Upper lobe of left lung (tissue), 6 donors: ENCODE measurements around the gene KIF27. TPM values are rescaled to one million over a fixed set of nuclear protein-coding genes. Genes with fewer than 3 reads are reported as not detected.

Experiments
- ATAC-seq, 2 donors: fragments of 200-7000 bp; cut with Tn5 transposase; one replicate each; pipeline ENCODE4 v1.9.1; 2022; ENCODE audit warnings: mild to moderate bottlenecking in 2 of 2, moderate library complexity in 2 of 2; ENCODE audit not compliant: low FRiP score in 2 of 2
- DNase-seq, 2 donors: peaks; one replicate each; pipeline ENCODE4 v3.0.0-alpha.2; 2019 to 2020
- H3K27ac ChIP-seq, 4 donors: fragments of 200-600 bp; sonication (generic); one replicate each; pipeline ENCODE4 v1.5.1; 2016 to 2019
- H3K27me3 ChIP-seq, 4 donors: fragments of 200-600 bp; sonication (generic); one replicate each; pipeline ENCODE4 v1.5.1; 2017 to 2019
- H3K36me3 ChIP-seq, 4 donors: fragments of 200-600 bp; sonication (generic); one replicate each; pipeline ENCODE4 v1.5.1; 2016 to 2019
- H3K4me1 ChIP-seq, 4 donors: fragments of 200-600 bp; sonication (generic); one replicate each; pipeline ENCODE4 v1.5.1; 2018 to 2019
- H3K4me3 ChIP-seq, 4 donors: fragments of 200-600 bp; sonication (generic); one replicate each; pipeline ENCODE4 v1.5.1; 2017 to 2019; ENCODE audit warnings: mild to moderate bottlenecking in 2 of 4, moderate library complexity in 1 of 4
- H3K9me3 ChIP-seq, 4 donors: fragments of 200-600 bp; sonication (generic); one replicate each; pipeline ENCODE4 v1.5.1; 2018 to 2019
- CTCF ChIP-seq, 6 experiments: fragments of 450-650 bp in 4 of 6; fragments of 200-600 bp in 2 of 6; sonication (generic) in 2 of 6; IDR thresholded peaks; one replicate each; pipeline ENCODE4 v1.5.1; 2016 to 2019; ENCODE audit warnings: antibody characterized with exemption in 6 of 6
- EP300 ChIP-seq, 4 donors: sonication (generic); formaldehyde crosslinking; IDR thresholded peaks; one replicate each; pipeline ENCODE4 v1.5.1; 2017; ENCODE audit warnings: antibody characterized with exemption in 4 of 4, control low read depth in 2 of 4
- POLR2A ChIP-seq, 4 donors: fragments of 450-650 bp; IDR thresholded peaks; one replicate each; pipeline ENCODE4 v1.5.1; 2016 to 2017; ENCODE audit warnings: antibody characterized with exemption in 4 of 4, mild to moderate bottlenecking in 2 of 4
- POLR2AphosphoS5 ChIP-seq, 2 donors: sonication (generic); formaldehyde crosslinking; IDR thresholded peaks; one replicate each; pipeline ENCODE4 v1.5.1; 2017; ENCODE audit warnings: antibody characterized with exemption in 2 of 2
- WGBS, 2 donors: methylation state at CpG; one replicate each; pipeline ENCODE4 v1.1.5; 2017 to 2018; 5-methylcytosine and 5-hydroxymethylcytosine counted together
- total RNA-seq, 6 donors: library from RNA; depleted of rRNA in 4 of 6; stranded (reverse); fragments of >200 nt in 4 of 6; gene quantifications; one replicate each; pipeline versions ENCODE4 v1.1.0 to v1.2.1, GENCODE V29; 2016 to 2021
- donor health status: DM: no; HTN: no; CAD: no; lungs with moderate emphysema.
- donor health status: DM: no; HTN: yes; CAD: no; lungs with severe emphysema.

KIF27 gene
- total RNA-seq, 6 donors from 2014 or later, result 5.3 to 32.5 (median 6.7) TPM

DNA sequence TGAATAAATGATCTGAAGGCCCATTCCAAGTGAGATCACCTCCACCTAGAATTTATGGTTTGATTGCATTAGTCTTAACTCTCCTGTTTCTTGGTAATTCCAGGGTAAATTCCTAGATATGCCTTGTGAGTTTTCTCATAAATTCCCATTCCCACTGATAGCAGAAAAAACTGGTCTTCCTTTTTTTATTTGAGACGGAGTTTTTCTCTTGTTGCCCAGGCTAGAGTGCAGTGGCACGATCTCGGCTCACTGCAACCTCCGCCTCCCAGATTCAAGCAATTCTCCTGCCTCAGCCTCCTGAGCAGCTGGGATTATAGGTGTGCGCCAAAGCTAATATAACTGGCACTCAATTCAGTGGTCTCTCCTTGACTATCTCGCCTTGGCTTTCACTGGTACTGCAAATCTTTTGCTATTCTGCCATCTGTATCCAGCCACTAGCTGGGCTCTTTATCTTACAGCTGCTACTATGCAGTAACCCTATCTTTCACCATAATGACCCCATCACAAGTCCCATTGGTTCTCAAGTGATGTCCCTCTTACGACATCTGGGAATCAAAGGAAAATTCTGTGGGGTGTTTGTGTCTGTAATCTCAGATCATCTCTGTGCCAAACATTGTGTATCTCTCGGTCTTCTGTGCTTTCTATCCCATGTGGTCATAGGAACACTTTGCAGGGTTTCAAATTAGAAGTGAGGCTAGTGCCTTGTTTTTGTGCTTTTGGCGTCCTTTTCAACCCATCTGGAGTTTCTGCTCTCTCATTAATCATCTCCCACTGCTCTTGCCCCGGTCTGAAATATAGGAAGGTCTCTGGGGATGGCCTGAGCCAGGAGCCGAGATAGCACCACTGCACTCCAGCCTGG is 44.3 kb upstream of the KIF27 start:
- ATAC-seq, result peak in 1 of 2 donors; percentile 34
- WGBS, 2 donors, result 80 to 81% methylated on average over 11 of the region's 11 CpGs
- Histone ChIP-seq H3K36me3 (peaks cover 25 to 46% (median 29%) of the 10 kb centered on the region in 4 donors), H3K27me3 (no peaks in the 10 kb centered on the region), H3K4me3 (no peak overlapping the region), H3K9me3 (no peaks in the 10 kb centered on the region), H3K27ac (no peak overlapping the region), H3K4me1 (no peaks in the 10 kb centered on the region)
- no peak for TF ChIP-seq CTCF (IDR thresholded peaks at IDR 0.05)
- no peak for TF ChIP-seq EP300 (IDR thresholded peaks at IDR 0.05)
- no peak for TF ChIP-seq POLR2AphosphoS5 (IDR thresholded peaks at IDR 0.05)
- TF ChIP-seq POLR2A (IDR thresholded peaks at IDR 0.05), result no peak
- no peak for DNase-seq

GRCh38 chr9:83964973-83965349 is 43.7 kb upstream of the KIF27 start:
- TF ChIP-seq POLR2A (IDR thresholded peaks at IDR 0.05), result no peak
- no peak for TF ChIP-seq EP300 (IDR thresholded peaks at IDR 0.05)
- no peak for TF ChIP-seq CTCF (IDR thresholded peaks at IDR 0.05)
- no peaks in the 10 kb centered on the region for H3K4me1 ChIP-seq
- H3K36me3 ChIP-seq, result peaks cover 18 to 40% (median 23%) of the 10 kb centered on the region in 4 donors
- no peaks in the 10 kb centered on the region for H3K27me3 ChIP-seq
- no peak overlapping the region for H3K4me3 ChIP-seq
- no peaks in the 10 kb centered on the region for H3K9me3 ChIP-seq
- DNase-seq (no peak), ATAC-seq (peak in 1 of 2 donors; percentile 28)
- H3K27ac ChIP-seq, result no peak overlapping the region
- WGBS, 2 donors, result 71% methylated on average over 2 of the region's 2 CpGs

GRCh38 chr9:83962165-83962564 is 40.9 kb upstream of the KIF27 start:
- no peak for DNase-seq
- no peak for TF ChIP-seq CTCF (IDR thresholded peaks at IDR 0.05)
- TF ChIP-seq POLR2AphosphoS5 (IDR thresholded peaks at IDR 0.05), result no peak
- TF ChIP-seq EP300 (IDR thresholded peaks at IDR 0.05), result no peak
- no peak for TF ChIP-seq POLR2A (IDR thresholded peaks at IDR 0.05)
- Histone ChIP-seq H3K27me3 (no peaks in the 10 kb centered on the region), H3K9me3 (no peaks in the 10 kb centered on the region), H3K4me1 (peaks cover 0 to 4% (median 2%) of the 10 kb centered on the region in 4 donors), H3K36me3 (peaks cover 3 to 12% (median 5%) of the 10 kb centered on the region in 4 donors), H3K4me3 (no peak overlapping the region), H3K27ac (no peak overlapping the region)
- ATAC-seq, result no peak
- WGBS, 2 donors, result 51 to 52% methylated on average over 3 of the region's 3 CpGs

DNA sequence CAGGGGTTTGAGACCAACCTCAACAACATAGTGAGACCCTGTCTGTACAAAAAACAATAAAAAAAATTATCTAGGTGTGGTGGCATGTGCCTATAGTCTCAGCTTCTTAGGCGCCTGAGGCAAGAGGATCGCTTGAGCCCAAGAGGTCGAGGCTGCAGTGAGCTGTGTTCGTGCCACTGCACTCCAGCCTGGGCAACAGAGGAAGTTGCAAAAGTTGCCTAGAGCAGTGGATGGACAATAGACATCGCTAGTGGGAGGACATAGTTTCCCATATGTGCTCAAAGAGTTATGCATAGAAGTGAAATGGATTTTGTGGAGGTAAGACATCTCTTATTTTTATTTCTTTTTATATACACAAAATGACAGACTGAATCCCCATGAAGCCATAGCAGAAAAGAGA is 39.8 kb upstream of the KIF27 start:
- WGBS, 2 donors, result 77 to 87% methylated on average over 5 of the region's 5 CpGs
- peaks cover 0 to 9% (median 6%) of the 10 kb centered on the region in 4 donors for H3K4me1 ChIP-seq
- no peak for DNase-seq

More for the DNA sequence above, 39.8 kb upstream of the KIF27 start:
- no peak for ATAC-seq
- TF ChIP-seq POLR2AphosphoS5 (IDR thresholded peaks at IDR 0.05) (no peak), CTCF (IDR thresholded peaks at IDR 0.05) (no peak), POLR2A (IDR thresholded peaks at IDR 0.05) (no peak), EP300 (IDR thresholded peaks at IDR 0.05) (no peak)
- Histone ChIP-seq H3K9me3 (no peaks in the 10 kb centered on the region), H3K36me3 (peaks cover 0 to 1% (median 0%) of the 10 kb centered on the region in 4 donors), H3K27ac (no peak overlapping the region), H3K27me3 (no peaks in the 10 kb centered on the region), H3K4me3 (no peak overlapping the region)
